KMS-11 (cell line): ENCODE results near the gene EGLN1.

Experiments used
- H2AFZ ChIP-seq: fragments of 200-600 bp; sonication (generic); 2 replicates; pipeline ENCODE4 v1.6.1; 2016; ENCODE audit warnings: antibody characterized with exemption, mixed run types, low read depth
- H3K27ac ChIP-seq: fragments of 200-600 bp; sonication (generic); 2 replicates; pipeline ENCODE4 v1.6.1; 2016; ENCODE audit warnings: mild to moderate bottlenecking, mixed run types
- H3K27me3 ChIP-seq: fragments of 200-600 bp; sonication (generic); 2 replicates; pipeline ENCODE4 v1.6.1; 2017; ENCODE audit warnings: mild to moderate bottlenecking, low read depth, mixed run types, moderate library complexity; ENCODE audit not compliant: insufficient read depth
- H3K36me3 ChIP-seq: fragments of 200-600 bp; sonication (generic); 2 replicates; pipeline ENCODE4 v1.6.1; 2017; ENCODE audit warnings: mild to moderate bottlenecking, mixed run types; ENCODE audit not compliant: insufficient read depth
- H3K4me1 ChIP-seq: fragments of 200-600 bp; sonication (generic); 2 replicates; pipeline ENCODE4 v1.6.1; 2016; ENCODE audit warnings: mild to moderate bottlenecking, low read depth, mixed run types; ENCODE audit not compliant: poor library complexity, severe bottlenecking
- H3K4me2 ChIP-seq: fragments of 200-600 bp; sonication (generic); 2 replicates; pipeline ENCODE4 v1.7.0; 2016; ENCODE audit warnings: mild to moderate bottlenecking, mixed run types
- H3K4me3 ChIP-seq: fragments of 200-600 bp; sonication (generic); IDR thresholded peaks from 2 replicates; pipeline ENCODE4 v1.6.1; 2017; ENCODE audit warnings: low read depth, low read length, mixed read lengths; ENCODE audit not compliant: insufficient read depth
- H3K79me2 ChIP-seq: fragments of 200-600 bp; sonication (generic); 2 replicates; pipeline ENCODE4 v1.6.1; 2016; ENCODE audit warnings: low read depth, mixed run types; ENCODE audit not compliant: insufficient read depth
- H3K9ac ChIP-seq: fragments of 200-600 bp; sonication (generic); 2 replicates; pipeline ENCODE4 v1.6.1; 2016; ENCODE audit warnings: mild to moderate bottlenecking, mixed run types
- H4K20me1 ChIP-seq: fragments of 200-600 bp; sonication (generic); 2 replicates; pipeline ENCODE4 v1.6.1; 2016; ENCODE audit warnings: mild to moderate bottlenecking, mixed run types; ENCODE audit not compliant: insufficient read depth
- CTCF ChIP-seq: fragments of 200-600 bp; sonication (generic); conservative IDR thresholded peaks from 2 replicates; pipeline ENCODE4 v1.6.1; 2017; ENCODE audit warnings: low read depth, mild to moderate bottlenecking, antibody characterized with exemption, low read length, moderate library complexity, mixed read lengths

The EGLN1 gene

GRCh38 chr1:231329483-231329882 is 92.6 kb downstream of the EGLN1 start:
- Histone ChIP-seq H4K20me1 (no peaks in the 10 kb centered on the region), H3K36me3 (no peaks in the 10 kb centered on the region), H3K4me3 (no peak overlapping the region), H3K4me2 (no peak overlapping the region), H3K4me1 (peaks cover 14% of the 10 kb centered on the region), H3K27me3 (no peaks in the 10 kb centered on the region), H3K9ac (no peak overlapping the region), H2AFZ (no peak overlapping the region), H3K79me2 (peaks cover 22% of the 10 kb centered on the region), H3K27ac (no peak overlapping the region)
- no peak for TF ChIP-seq CTCF

- Histone ChIP-seq H3K4me3 (no peak overlapping the region), H2AFZ (no peak overlapping the region), H3K4me1 (no peaks in the 10 kb centered on the region), H4K20me1 (no peaks in the 10 kb centered on the region), H3K27me3 (no peaks in the 10 kb centered on the region), H3K4me2 (no peak overlapping the region), H3K27ac (no peak overlapping the region), H3K79me2 (peaks cover 4% of the 10 kb centered on the region; the same call in 1 of the 2 replicates), H3K9ac (no peak overlapping the region), H3K36me3 (no peaks in the 10 kb centered on the region)
- TF ChIP-seq CTCF: no peak
Measured at GRCh38 chr1:231327617-231328016, 94.5 kb downstream of the EGLN1 start.

GRCh38 chr1:231326248-231326647 is 95.8 kb downstream of the EGLN1 start:
- Histone ChIP-seq H3K79me2 (no peaks in the 10 kb centered on the region), H3K9ac (no peak overlapping the region), H2AFZ (no peak overlapping the region), H3K4me3 (no peak overlapping the region), H3K27me3 (no peaks in the 10 kb centered on the region), H3K36me3 (no peaks in the 10 kb centered on the region), H3K4me2 (no peak overlapping the region), H3K27ac (no peak overlapping the region), H4K20me1 (no peaks in the 10 kb centered on the region), H3K4me1 (no peaks in the 10 kb centered on the region)
- no peak for TF ChIP-seq CTCF

- Histone ChIP-seq H3K36me3 (no peaks in the 10 kb centered on the region), H3K4me1 (no peaks in the 10 kb centered on the region), H4K20me1 (no peaks in the 10 kb centered on the region), H3K4me2 (no peak overlapping the region), H3K79me2 (no peaks in the 10 kb centered on the region), H3K9ac (no peak overlapping the region), H3K4me3 (no peak overlapping the region), H3K27me3 (no peaks in the 10 kb centered on the region), H2AFZ (no peak overlapping the region), H3K27ac (no peak overlapping the region)
- TF ChIP-seq CTCF: no peak
Measured at GRCh38 chr1:231324660-231325059, 97.4 kb downstream of the EGLN1 start.
